ENCODE data around the gene MID2. TPM values are rescaled to one million over a fixed set of nuclear protein-coding genes. Genes with fewer than 3 reads are reported as not detected.

The MID2 gene
- total RNA-seq, 3 donors from 2014 or later (not counting 1 experiment from before 2014, with no cell fraction given), result 1.4 to 6.0 (median 2.3) TPM

GRCh38 chrX:107834275-107835201 is 8.9 kb downstream of the MID2 start:
- no peaks in the 10 kb centered on the region for H3K4me1 Mint-ChIP-seq
- WGBS (ENCODE audit: insufficient coverage), result 78% methylated on average over 1 of the region's 3 CpGs
- H3K4me1 ChIP-seq (ENCODE audit: control insufficient read depth, insufficient read depth, low read length), result no peaks in the 10 kb centered on the region
- no peak overlapping the region for H3K27ac Mint-ChIP-seq
- H3K9me3 Mint-ChIP-seq, result no peaks in the 10 kb centered on the region
- no peak overlapping the region for H3K27ac ChIP-seq (ENCODE audit: low read length)
- intact Hi-C loops (cut with micrococcal nuclease), result no loop called here
- H3K4me3 Mint-ChIP-seq, result no peak overlapping the region
- no peaks in the 10 kb centered on the region for H3K36me3 Mint-ChIP-seq
- H3K9me3 ChIP-seq (ENCODE audit: control insufficient read depth, insufficient read depth, low read length), result no peaks in the 10 kb centered on the region
- ATAC-seq (no peak), DNase-seq (no peak)
- peaks cover 4% of the 10 kb centered on the region for H3K27me3 ChIP-seq (ENCODE audit: control insufficient read depth, insufficient read depth, low read length)
- H3K4me3 ChIP-seq (ENCODE audit: low read length), result no peak overlapping the region
- no peaks in the 10 kb centered on the region for H3K36me3 ChIP-seq (ENCODE audit: control insufficient read depth, insufficient read depth, low read length)
- TF ChIP-seq, protein P1, sequence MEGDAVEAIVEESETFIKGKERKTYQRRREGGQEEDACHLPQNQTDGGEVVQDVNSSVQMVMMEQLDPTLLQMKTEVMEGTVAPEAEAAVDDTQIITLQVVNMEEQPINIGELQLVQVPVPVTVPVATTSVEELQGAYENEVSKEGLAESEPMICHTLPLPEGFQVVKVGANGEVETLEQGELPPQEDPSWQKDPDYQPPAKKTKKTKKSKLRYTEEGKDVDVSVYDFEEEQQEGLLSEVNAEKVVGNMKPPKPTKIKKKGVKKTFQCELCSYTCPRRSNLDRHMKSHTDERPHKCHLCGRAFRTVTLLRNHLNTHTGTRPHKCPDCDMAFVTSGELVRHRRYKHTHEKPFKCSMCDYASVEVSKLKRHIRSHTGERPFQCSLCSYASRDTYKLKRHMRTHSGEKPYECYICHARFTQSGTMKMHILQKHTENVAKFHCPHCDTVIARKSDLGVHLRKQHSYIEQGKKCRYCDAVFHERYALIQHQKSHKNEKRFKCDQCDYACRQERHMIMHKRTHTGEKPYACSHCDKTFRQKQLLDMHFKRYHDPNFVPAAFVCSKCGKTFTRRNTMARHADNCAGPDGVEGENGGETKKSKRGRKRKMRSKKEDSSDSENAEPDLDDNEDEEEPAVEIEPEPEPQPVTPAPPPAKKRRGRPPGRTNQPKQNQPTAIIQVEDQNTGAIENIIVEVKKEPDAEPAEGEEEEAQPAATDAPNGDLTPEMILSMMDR (IDR thresholded peaks at IDR 0.05), result no peak
- peaks cover 20 to 68% of the 10 kb centered on the region in 2 donors for H3K27me3 Mint-ChIP-seq (ENCODE audit: low read depth in 2 of 2)

DNA sequence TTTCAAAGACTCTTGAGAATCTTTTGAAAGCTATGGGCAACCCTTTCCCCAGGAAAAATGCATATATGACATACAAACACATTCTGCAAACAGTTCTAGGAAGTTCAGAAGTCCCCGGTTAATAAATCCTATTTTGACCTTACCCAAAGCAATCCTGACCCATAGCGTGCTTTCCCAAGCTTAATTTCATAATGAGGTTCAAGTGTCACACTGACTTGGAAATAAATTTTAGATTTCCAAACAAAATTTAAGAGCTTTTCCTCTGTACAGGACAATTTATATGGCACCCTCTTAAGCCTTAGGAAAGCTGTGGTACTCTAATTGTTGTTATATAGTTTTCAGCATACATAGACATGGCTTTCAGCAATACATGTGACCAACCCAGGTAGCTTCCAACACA is 11.3 kb downstream of the MID2 start:
- WGBS (ENCODE audit: insufficient coverage), result 100% methylated on average over 2 of the region's 2 CpGs
- Histone ChIP-seq H3K27ac (ENCODE audit: low read length) (no peak overlapping the region), H3K27me3 (ENCODE audit: control insufficient read depth, insufficient read depth, low read length) (peaks cover 4% of the 10 kb centered on the region), H3K4me3 (ENCODE audit: low read length) (no peak overlapping the region), H3K9me3 (ENCODE audit: control insufficient read depth, insufficient read depth, low read length) (no peaks in the 10 kb centered on the region), H3K36me3 (ENCODE audit: control insufficient read depth, insufficient read depth, low read length) (no peaks in the 10 kb centered on the region), H3K4me1 (ENCODE audit: control insufficient read depth, insufficient read depth, low read length) (no peaks in the 10 kb centered on the region)
- intact Hi-C loops (cut with micrococcal nuclease), result no loop called here
- H3K36me3 Mint-ChIP-seq, result no peaks in the 10 kb centered on the region
- no peak overlapping the region for H3K27ac Mint-ChIP-seq
- H3K4me1 Mint-ChIP-seq, result no peaks in the 10 kb centered on the region
- peaks cover 20 to 59% of the 10 kb centered on the region in 2 donors for H3K27me3 Mint-ChIP-seq (ENCODE audit: low read depth in 2 of 2)
- ATAC-seq (no peak), DNase-seq (no peak)
- TF ChIP-seq, protein P1 (IDR thresholded peaks at IDR 0.05), result no peak
- H3K9me3 Mint-ChIP-seq, result no peaks in the 10 kb centered on the region
- no peak overlapping the region for H3K4me3 Mint-ChIP-seq

GRCh38 chrX:107840971-107841370 is 15.3 kb downstream of the MID2 start:
- no peak for DNase-seq
- intact Hi-C loops (cut with micrococcal nuclease), result no loop called here
- H3K27ac ChIP-seq (ENCODE audit: low read length), result no peak overlapping the region
- H3K36me3 Mint-ChIP-seq, result no peaks in the 10 kb centered on the region
- peaks cover 10 to 25% of the 10 kb centered on the region in 2 donors for H3K27me3 Mint-ChIP-seq (ENCODE audit: low read depth in 2 of 2)
- no peak overlapping the region for H3K4me3 ChIP-seq (ENCODE audit: low read length)
- WGBS (ENCODE audit: insufficient coverage), result 96% methylated on average over 14 of the region's 15 CpGs
- no peak overlapping the region for H3K27ac Mint-ChIP-seq
- H3K9me3 Mint-ChIP-seq, result no peaks in the 10 kb centered on the region
- TF ChIP-seq, protein P1 (IDR thresholded peaks at IDR 0.05), result no peak
- H3K36me3 ChIP-seq (ENCODE audit: control insufficient read depth, insufficient read depth, low read length), result no peaks in the 10 kb centered on the region
- H3K4me1 ChIP-seq (ENCODE audit: control insufficient read depth, insufficient read depth, low read length), result no peaks in the 10 kb centered on the region
- no peak overlapping the region for H3K4me3 Mint-ChIP-seq
- peaks cover 2% of the 10 kb centered on the region for H3K27me3 ChIP-seq (ENCODE audit: control insufficient read depth, insufficient read depth, low read length)
- no peaks in the 10 kb centered on the region for H3K9me3 ChIP-seq (ENCODE audit: control insufficient read depth, insufficient read depth, low read length)
- no peak for ATAC-seq
- no peaks in the 10 kb centered on the region for H3K4me1 Mint-ChIP-seq
